Measurements from ENCODE around the gene ZBTB3.
A peak's percentile ranks its signal among the peaks of the same experiment; 100 is the strongest.

The ZBTB3 gene

DNA sequence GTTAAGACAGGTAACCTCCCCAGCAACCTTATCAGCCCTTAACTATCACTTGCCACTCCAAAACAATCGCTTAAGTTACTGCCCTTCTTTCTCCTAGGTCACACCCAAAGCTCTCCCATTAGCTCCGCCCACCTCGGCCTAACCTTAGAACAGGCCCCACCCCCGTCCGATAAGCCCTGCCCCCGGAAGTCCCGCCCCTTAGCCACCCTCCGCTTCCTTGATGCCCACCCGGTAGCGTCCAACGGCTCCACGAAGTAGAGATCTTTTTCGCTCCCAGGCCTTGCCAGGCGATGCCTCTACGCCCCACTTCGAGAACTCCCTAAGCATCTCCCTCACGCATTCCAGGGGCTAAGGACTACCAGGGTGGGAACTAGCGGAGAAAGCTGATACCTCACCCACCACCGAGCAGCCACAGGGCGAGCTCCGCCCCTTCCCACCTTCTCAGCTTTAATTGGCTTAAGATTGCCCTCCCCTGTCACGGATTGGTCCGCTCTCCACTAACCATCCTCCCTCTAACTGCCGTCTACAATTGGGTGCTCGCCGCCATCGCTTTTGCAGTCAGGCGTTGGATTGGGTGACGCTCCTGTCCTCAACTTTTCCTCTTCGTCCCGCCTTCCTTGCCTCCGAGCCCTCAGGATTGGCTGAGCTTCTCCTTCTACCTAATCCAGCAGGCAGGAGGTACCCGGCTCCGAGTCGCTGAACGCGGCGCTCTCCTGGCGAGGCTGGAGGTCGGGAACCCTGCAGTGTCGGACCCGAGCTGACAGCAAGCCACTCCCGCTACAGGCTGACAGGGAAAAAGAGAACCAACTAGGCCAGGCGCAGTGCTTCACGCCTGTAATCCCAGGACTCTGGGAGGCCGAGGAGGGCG, at the start of gene ZBTB3:
Gene ZBTB3, minus strand, starts transcription at position 425 of the 868 bp plus-strand sequence. CDS start 496 bp downstream, outside the sequence.
- H3K4me1 Mint-ChIP-seq (ENCODE audit: low read depth), result peaks cover 32% of the 10 kb centered on the region
- no peaks in the 10 kb centered on the region for H3K9me3 Mint-ChIP-seq
- peak within 1 kb of the TSS; percentile 99 for H3K4me3 Mint-ChIP-seq
- peak within 1 kb of the TSS; percentile 98 for H3K27ac Mint-ChIP-seq
- H3K36me3 Mint-ChIP-seq (ENCODE audit: low read depth), result peaks cover 5% of the 10 kb centered on the region
- no peaks in the 10 kb centered on the region for H3K27me3 Mint-ChIP-seq

GRCh38 chr11:62801071-62801470, 47.1 kb upstream of the ZBTB3 start:
- Mint-ChIP-seq H3K9me3 (no peaks in the 10 kb centered on the region), H3K4me3 (no peak overlapping the region), H3K36me3 (ENCODE audit: low read depth) (peaks cover 78% of the 10 kb centered on the region), H3K27ac (peak overlapping the region; percentile 16), H3K4me1 (ENCODE audit: low read depth) (peaks cover 30% of the 10 kb centered on the region), H3K27me3 (no peaks in the 10 kb centered on the region)

- Mint-ChIP-seq H3K4me1 (ENCODE audit: low read depth) (peaks cover 21% of the 10 kb centered on the region), H3K27ac (peak overlapping the region; percentile 13), H3K4me3 (no peak overlapping the region), H3K36me3 (ENCODE audit: low read depth) (peaks cover 88% of the 10 kb centered on the region), H3K27me3 (no peaks in the 10 kb centered on the region), H3K9me3 (no peaks in the 10 kb centered on the region)
These were observed 45.5 kb upstream of the ZBTB3 start for GRCh38 chr11:62799486-62799885.

DNA sequence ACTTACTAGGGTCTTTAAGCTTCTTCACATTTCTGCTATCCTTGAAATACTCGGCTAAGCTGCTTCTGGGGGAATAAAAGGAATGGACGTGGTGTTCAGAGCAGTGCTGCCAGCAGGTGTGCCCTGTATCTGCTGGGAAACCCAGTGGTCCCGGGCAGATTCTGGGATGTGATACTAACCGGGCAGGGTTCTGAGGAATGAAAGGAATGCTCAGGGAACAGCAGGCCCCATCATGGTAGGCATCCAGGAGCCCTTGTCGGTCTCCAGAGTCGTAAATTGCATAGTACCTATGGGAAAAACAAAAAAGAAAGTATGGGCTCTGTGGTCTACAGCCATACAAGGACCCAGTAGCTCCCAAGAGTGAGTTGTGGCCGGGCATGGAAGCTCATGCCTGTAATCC, 42.3 kb upstream of the ZBTB3 start:
- Mint-ChIP-seq H3K27me3 (no peaks in the 10 kb centered on the region), H3K4me1 (ENCODE audit: low read depth) (peaks cover 11% of the 10 kb centered on the region), H3K9me3 (no peaks in the 10 kb centered on the region), H3K36me3 (ENCODE audit: low read depth) (peaks cover 82% of the 10 kb centered on the region), H3K27ac (no peak overlapping the region), H3K4me3 (no peak overlapping the region)

DNA sequence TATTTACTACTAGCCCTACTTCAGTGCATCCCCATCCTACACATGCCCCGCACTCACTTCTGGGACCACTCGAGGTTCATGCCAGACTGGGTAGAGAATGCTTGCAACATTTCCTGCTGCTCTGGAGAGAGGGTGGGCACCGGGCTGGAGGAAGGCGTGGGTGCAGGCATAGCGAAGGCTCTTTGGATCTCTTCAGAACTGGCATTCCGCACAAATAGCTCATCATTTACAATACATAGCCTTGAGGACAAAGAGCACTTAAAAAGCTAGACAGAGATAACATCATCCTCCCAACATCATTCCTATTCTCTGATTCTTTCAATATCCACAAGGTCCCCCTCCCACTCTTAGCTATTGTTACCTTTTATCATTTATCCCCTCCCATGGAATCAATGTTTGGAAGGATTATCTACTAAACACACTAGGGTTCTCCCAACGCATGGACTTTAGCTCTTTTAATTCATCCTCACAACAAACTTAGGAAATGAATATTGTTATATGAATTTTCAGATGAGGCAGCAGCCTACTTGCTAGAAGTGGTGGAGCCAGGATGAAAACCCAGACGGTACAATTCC, 40.3 kb upstream of the ZBTB3 start:
- Mint-ChIP-seq H3K4me3 (no peak overlapping the region), H3K27me3 (no peaks in the 10 kb centered on the region), H3K36me3 (ENCODE audit: low read depth) (peaks cover 85% of the 10 kb centered on the region), H3K27ac (no peak overlapping the region), H3K4me1 (ENCODE audit: low read depth) (peaks cover 29% of the 10 kb centered on the region), H3K9me3 (no peaks in the 10 kb centered on the region)

DNA sequence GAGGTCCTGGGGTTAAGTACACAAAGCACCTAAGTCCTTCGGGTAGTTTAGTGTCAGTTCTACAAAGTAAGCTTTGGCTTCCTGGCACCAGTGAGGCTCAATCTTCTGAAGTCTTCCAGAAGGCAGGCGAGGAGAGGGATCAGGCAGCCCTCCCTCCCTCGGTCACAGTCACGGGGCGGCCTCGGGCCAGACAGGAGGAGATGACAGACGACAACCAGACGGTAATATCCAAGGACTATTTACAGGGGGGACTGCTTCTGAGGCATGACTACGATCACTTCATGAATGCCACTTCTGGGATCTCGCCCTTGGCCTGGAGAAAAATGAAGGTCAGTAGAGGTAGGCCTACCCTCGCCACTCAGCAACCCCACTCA, 38.2 kb upstream of the ZBTB3 start:
- Mint-ChIP-seq H3K27ac (peak overlapping the region; percentile 83), H3K36me3 (ENCODE audit: low read depth) (peaks cover 83% of the 10 kb centered on the region), H3K4me3 (peak overlapping the region; percentile 94), H3K9me3 (no peaks in the 10 kb centered on the region), H3K27me3 (no peaks in the 10 kb centered on the region), H3K4me1 (ENCODE audit: low read depth) (peaks cover 46% of the 10 kb centered on the region)

DNA sequence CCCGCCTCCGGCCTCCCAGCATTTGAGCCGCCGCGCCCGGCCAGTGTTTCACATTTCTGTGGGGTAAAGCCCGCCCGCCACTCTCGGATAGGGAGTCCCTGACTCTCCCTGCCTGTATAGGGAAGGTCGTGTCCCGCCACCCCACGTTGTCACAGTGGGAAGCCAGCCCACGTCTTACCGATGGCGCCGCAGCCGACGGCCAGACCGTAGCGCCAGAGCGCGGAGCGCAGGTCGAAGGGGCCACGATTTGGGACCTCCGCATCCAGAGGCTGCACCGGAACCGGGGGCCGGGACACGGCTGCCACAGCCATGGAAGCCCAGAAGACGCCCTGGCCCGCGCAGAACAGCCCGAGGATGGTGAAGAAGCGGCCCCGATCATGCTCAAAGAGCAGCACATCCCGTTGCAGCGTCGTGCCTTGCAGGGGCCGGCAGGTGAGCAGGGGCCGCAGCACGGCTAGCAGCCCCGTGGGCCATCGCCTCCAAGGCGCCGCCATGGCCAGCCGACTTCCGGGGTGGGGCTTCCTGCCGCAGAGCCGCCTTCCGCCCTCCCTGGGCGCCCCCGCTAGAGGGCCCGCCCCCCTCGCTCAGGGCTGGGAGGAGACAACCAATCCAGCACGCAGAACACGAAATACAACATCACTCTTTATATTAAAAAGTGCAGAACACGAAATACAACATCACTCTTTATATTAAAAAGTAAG, 37.7 kb upstream of the ZBTB3 start, which contains the start of gene TMEM223:
Gene TMEM223, minus strand, starts transcription at position 506 of the 701 bp plus-strand sequence. Its CDS starts 12 bp downstream, at position 494.
- H3K27ac Mint-ChIP-seq, result peak within 1 kb of the TSS; percentile 83
- no peaks in the 10 kb centered on the region for H3K9me3 Mint-ChIP-seq
- peaks cover 78% of the 10 kb centered on the region for H3K36me3 Mint-ChIP-seq (ENCODE audit: low read depth)
- peak within 1 kb of the TSS; percentile 94 for H3K4me3 Mint-ChIP-seq
- H3K4me1 Mint-ChIP-seq (ENCODE audit: low read depth), result peaks cover 46% of the 10 kb centered on the region
- H3K27me3 Mint-ChIP-seq, result no peaks in the 10 kb centered on the region

DNA sequence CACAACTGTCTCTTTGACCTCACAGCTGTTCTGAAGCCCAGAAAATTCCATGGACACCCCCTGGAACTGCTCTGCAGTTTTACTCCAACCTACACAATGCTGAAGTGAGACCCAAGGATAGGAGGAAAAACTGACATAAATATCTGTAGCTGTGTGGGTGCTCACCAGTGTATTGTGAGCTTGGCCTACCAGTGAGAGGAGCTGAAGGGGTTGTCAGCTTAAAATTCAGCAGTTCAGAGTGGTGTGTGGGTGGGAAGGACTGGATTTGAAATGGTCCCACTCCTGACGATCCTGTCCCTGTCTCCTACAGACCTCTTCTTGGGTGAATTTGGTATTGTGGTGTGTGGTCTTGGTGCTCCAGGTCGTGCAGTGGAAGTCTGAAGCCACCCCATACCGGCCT, 35.6 kb upstream of the ZBTB3 start:
- no peaks in the 10 kb centered on the region for H3K9me3 Mint-ChIP-seq
- H3K27ac Mint-ChIP-seq, result peak overlapping the region; percentile 92
- H3K27me3 Mint-ChIP-seq, result no peaks in the 10 kb centered on the region
- peaks cover 54% of the 10 kb centered on the region for H3K4me1 Mint-ChIP-seq (ENCODE audit: low read depth)
- H3K36me3 Mint-ChIP-seq (ENCODE audit: low read depth), result peaks cover 61% of the 10 kb centered on the region
- peak overlapping the region; percentile 94 for H3K4me3 Mint-ChIP-seq

DNA sequence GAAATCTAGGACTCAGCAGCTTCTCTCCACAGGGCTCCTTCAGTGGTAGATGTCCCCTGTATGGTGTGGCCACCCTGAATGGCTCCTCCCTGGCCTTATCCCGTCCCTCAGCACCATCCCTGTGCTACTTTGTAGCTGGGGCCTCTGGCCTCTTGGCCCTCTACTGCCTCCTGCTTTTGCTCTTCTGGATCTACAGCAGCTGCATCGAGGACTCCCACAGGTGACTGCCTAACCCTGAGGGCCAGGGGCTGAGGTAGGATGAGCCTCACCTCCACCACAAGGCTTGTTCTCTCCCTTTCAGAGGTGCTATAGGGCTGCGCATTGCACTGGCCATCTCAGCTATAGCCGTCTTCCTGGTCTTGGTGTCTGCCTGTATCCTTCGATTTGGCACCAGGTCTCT, 35.0 kb upstream of the ZBTB3 start:
- H3K4me1 Mint-ChIP-seq (ENCODE audit: low read depth), result peaks cover 54% of the 10 kb centered on the region
- peak overlapping the region; percentile 92 for H3K27ac Mint-ChIP-seq

DNA sequence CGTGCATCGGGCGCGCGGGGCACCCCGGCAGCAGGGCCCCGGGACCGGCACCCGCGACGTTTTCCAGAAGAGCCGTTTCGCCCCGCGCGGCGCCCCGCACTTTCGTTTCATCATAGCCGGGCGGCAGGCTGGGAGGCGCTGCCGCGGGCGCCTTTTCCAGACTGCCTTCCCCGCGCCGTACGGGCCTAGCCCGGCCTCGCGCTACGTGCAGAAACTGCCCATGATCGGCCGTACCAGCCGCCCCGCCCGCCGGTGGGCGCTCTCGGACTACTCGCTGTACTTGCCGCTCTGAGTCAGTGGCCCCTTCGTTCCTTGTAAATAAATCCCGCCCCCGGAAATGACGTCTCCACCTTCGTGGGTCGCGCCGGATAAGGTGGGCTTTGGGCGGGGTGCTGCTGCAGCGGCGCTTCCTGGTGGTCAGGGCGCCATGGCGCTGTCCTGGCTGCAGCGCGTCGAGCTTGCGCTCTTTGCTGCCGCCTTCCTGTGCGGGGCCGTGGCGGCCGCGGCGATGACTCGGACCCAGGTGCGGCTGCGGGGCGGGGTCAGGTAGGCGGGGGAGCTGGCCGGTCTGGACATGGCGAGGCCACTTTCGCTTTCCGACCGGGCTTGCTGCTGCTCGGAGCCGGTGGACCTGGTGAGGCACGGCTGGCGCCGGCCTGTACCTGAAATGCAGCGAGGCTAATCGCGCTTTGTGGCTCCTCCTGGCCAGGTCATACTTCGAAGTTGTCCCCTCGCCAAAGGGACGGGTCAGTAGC, 33.2 kb upstream of the ZBTB3 start, which contains the start of gene TMEM179B:
Gene TMEM179B, plus strand, starts transcription at position 398 of the 755 bp plus-strand sequence. Its CDS starts 30 bp downstream, at position 428.
- H3K36me3 Mint-ChIP-seq (ENCODE audit: low read depth), result peaks cover 48% of the 10 kb centered on the region
- H3K27ac Mint-ChIP-seq, result peak within 1 kb of the TSS; percentile 92
- H3K4me3 Mint-ChIP-seq, result peak within 1 kb of the TSS; percentile 94
- H3K4me1 Mint-ChIP-seq (ENCODE audit: low read depth), result peaks cover 48% of the 10 kb centered on the region
- no peaks in the 10 kb centered on the region for H3K27me3 Mint-ChIP-seq
- no peaks in the 10 kb centered on the region for H3K9me3 Mint-ChIP-seq

More for the DNA sequence above, 35.0 kb upstream of the ZBTB3 start:
- H3K4me3 Mint-ChIP-seq, result peak overlapping the region; percentile 94
- no peaks in the 10 kb centered on the region for H3K27me3 Mint-ChIP-seq
- H3K9me3 Mint-ChIP-seq, result no peaks in the 10 kb centered on the region
- H3K36me3 Mint-ChIP-seq (ENCODE audit: low read depth), result peaks cover 55% of the 10 kb centered on the region

DNA sequence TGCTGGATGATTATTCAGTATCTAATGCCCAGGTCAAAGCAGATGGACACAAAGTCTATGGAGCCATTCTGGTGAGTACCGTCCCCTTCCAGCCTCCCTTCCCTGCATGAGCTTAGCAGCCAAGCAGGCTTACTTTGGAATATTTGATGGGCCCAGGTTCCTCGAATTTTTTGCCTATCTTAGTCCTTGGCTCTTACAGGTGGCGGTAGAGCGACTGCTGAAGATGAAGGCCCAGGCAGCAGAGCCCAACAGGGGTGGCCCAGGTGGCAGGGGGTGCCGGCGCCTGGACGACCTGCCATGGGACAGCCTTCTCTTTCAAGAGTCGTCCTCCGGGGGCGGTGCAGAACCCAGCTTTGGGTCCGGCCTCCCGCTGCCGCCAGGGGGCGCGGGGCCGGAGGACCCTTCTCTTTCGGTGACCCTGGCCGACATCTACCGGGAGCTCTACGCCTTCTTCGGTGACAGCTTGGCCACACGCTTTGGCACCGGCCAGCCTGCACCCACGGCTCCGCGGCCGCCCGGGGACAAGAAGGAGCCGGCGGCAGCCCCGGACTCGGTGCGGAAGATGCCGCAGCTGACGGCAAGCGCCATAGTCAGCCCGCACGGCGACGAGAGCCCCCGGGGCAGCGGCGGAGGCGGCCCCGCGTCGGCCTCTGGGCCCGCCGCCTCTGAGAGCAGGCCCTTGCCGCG, 32.5 kb upstream of the ZBTB3 start:
- Mint-ChIP-seq H3K36me3 (ENCODE audit: low read depth) (peaks cover 45% of the 10 kb centered on the region), H3K4me1 (ENCODE audit: low read depth) (peaks cover 44% of the 10 kb centered on the region), H3K27ac (peak overlapping the region; percentile 92), H3K4me3 (peak overlapping the region; percentile 87), H3K27me3 (no peaks in the 10 kb centered on the region), H3K9me3 (no peaks in the 10 kb centered on the region)

DNA sequence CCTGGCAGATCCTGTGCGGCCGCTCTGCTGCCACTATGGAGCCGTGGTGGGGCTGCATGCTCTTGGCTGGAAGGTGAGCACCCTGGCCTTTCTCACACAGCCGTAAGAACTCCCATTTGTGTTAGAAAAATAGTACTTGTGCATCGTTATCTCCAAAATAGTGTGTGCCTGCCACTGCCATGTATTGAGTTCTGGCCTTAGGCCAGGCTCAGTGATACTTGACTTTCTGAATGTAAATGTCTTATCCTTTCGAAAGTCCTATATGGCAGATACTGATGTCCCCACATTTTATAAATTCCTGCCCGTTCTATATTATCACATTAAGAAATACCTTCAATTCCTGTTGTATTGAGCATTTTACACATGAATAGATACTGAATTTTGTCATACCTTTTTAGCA, 28.8 kb upstream of the ZBTB3 start:
- Mint-ChIP-seq H3K27ac (no peak overlapping the region), H3K4me1 (ENCODE audit: low read depth) (peaks cover 18% of the 10 kb centered on the region), H3K9me3 (no peaks in the 10 kb centered on the region), H3K4me3 (no peak overlapping the region), H3K36me3 (ENCODE audit: low read depth) (peaks cover 23% of the 10 kb centered on the region), H3K27me3 (no peaks in the 10 kb centered on the region)

GRCh38 chr11:62778441-62778840, 24.5 kb upstream of the ZBTB3 start:
- Mint-ChIP-seq H3K4me1 (ENCODE audit: low read depth) (peaks cover 20% of the 10 kb centered on the region), H3K36me3 (ENCODE audit: low read depth) (peaks cover 28% of the 10 kb centered on the region), H3K4me3 (no peak overlapping the region), H3K27ac (no peak overlapping the region), H3K9me3 (no peaks in the 10 kb centered on the region), H3K27me3 (no peaks in the 10 kb centered on the region)

DNA sequence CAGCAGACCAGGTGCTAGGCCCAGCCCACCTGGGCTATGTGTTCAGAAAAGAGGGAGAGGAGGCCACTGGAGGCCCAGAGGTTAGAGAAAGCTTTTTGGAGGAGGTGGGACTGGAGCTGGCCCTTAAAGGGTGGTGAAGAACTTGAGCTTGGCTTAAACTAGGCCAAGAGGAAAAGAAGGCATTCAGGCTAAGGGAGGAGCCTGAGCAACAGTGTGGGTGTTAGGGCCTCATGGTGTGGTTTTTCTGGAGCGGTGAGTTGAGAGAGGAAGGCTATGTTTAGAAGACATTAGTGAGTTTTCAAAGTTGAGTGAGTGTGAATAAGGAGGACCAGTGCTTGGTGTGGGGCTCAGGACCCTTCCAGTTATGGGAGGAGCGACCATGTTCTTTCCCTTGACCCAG, 23.4 kb upstream of the ZBTB3 start:
- H3K36me3 Mint-ChIP-seq (ENCODE audit: low read depth), result peaks cover 21% of the 10 kb centered on the region
- no peak overlapping the region for H3K4me3 Mint-ChIP-seq
- peak overlapping the region; percentile 75 for H3K27ac Mint-ChIP-seq
- H3K27me3 Mint-ChIP-seq, result no peaks in the 10 kb centered on the region
- peaks cover 21% of the 10 kb centered on the region for H3K4me1 Mint-ChIP-seq (ENCODE audit: low read depth)
- H3K9me3 Mint-ChIP-seq, result no peaks in the 10 kb centered on the region
